ENCODE measurements around the gene PRR15L. TPM values are rescaled to one million over a fixed set of nuclear protein-coding genes. Genes with fewer than 3 reads are reported as not detected.
"Not testable (repeated sequence)": the region's sequence is repeated elsewhere in the genome, so short reads cannot be mapped to it uniquely, and the experiment has no call there.

Gene PRR15L
- total RNA-seq, 1 donor from 2014 or later = not detected

- intact Hi-C loops (cut with micrococcal nuclease) = no loop called here
These were observed 31.5 kb upstream of the PRR15L start for GRCh38 chr17:47989159-47989558.

GRCh38 chr17:47988445-47988844 is 30.8 kb upstream of the PRR15L start:
- intact Hi-C loops (cut with micrococcal nuclease) = not testable (repeated sequence)

DNA sequence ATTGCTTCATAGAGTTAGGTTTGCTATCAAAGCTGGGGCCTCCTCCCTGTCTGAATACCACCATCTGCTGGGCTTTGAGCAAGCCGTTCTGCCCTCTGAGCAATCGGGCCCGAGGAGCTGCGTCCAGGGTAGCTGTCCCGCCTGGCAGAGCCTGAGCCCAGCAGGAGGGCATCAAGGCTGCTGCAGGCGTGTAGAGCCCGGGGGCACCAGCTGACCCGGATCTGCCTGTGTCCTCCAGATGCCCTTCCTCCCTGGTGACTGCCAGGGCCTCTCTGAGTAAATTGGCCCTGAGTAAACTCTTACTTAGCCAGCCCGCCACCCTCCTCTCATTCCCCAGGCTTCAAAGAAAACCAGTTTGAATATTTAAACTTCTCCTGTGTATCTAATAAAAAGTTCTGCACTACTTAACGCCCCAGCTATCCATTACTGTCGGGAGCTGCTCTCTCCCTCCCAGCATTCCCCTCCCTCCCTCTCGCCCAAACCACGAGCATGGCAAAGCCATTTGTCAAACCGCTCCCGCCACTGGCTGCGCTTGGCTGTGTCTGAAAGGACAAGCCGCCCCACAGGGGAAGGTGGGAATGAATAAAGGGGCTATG is 29.7 kb upstream of the PRR15L start:
- intact Hi-C loops (cut with micrococcal nuclease) = no loop called here

DNA sequence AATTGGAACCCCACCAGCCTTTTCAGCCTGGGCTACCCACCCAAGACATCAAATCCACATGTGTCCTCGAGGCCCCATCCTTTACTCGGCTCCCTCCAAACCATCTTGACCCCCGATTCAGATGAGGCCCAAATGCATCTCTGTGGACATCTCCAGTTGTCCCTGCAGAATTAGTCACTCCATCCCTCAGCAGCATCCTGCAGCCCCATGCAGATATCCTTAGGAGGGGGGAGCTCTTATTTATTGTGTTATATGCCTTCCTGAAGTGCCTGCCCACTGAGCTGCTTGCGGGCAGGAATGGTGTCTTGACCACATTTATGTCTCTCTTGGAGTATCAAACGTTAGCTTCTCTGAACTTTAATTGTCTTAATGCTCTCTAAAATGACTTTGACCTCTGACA is 28.8 kb upstream of the PRR15L start:
- intact Hi-C loops (cut with micrococcal nuclease) = no loop called here

DNA sequence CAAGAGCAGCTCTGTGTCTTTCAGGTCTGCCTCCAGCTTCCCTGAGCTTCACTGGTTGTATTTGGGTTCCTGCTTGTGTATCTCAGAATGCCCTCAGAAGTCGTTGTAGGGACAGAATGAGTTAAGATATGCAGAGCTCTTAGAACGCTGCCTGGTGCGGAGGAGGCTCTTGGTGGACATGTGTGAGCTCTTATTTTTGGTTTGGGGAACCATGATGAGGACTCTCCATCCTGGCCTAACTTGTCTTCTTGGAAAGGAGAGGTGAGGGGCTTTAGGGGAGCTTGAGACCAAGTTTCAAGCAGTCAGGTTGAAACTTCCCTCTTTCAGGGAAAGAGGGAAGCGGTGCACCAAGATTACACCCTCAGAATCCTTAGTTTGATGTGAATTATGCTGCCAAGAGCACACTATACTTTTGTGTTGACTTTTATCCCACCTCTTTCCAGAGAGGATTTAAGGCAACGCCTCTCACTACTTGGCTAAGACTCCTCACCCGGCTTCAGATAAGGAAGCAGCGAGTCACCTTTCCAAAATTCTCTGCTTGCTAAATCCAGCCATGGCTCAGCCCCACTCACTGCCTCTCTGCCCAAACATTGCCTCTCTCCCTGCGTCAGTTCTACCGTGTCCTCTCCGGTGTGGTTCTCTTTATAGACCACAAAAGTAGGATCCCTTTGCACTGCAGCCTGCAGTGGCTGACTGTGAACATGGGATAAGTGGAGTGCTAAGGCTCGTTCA is 26.0 kb upstream of the PRR15L start:
- intact Hi-C loops (cut with micrococcal nuclease) = no loop called here

GRCh38 chr17:47982645-47983390 is 25.1 kb upstream of the PRR15L start:
- intact Hi-C loops (cut with micrococcal nuclease) = no loop called here

GRCh38 chr17:47982091-47982617 is 24.5 kb upstream of the PRR15L start:
- intact Hi-C loops (cut with micrococcal nuclease) = no loop called here

- intact Hi-C loops (cut with micrococcal nuclease) = no loop called here
These were observed 23.8 kb upstream of the PRR15L start for GRCh38 chr17:47981462-47981861.

DNA sequence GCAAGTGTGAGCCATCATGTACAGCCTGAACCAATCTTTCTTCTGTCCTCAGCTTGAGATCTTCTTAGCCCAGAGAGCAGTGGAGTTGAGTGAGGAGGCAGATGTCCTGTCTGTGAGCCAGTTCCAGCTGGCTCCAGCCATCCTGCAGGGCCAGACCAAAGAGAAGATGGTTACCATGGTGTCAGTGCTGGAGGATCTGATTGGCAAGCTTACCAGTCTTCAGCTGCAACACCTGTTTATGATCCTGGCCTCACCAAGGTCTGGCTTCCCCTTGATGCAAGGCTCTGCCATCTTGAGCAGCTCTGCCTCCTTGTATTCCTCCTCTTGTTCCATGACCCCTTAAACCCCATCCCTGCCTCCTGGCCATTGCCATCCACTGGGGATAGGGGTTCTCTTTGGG is 22.9 kb upstream of the PRR15L start:
- intact Hi-C loops (cut with micrococcal nuclease) = no loop called here

DNA sequence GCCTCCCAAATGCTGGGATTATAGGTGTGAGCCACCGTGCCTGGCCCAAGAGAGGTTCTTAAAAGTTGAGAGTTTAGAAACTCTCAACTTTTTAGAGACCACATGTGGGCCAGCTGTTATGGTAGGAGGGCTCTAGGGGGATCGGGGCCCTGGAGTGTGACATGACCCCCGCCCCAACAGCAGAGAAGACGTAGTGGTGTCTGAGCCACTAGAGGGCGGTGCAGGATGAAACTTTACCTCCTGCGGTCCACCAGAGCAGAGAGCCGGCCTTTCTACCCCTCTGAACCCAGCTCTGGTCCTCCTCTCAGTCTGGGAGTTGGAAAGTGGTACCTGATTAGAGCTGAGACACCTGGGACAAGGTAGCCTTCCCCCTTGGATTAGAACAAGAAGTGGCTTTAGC is 20.6 kb upstream of the PRR15L start:
- intact Hi-C loops (cut with micrococcal nuclease) = loop anchor here (2.0 kb wide), 1 partner anchor 38 kb away; no protein-coding TSS in a partner anchor

DNA sequence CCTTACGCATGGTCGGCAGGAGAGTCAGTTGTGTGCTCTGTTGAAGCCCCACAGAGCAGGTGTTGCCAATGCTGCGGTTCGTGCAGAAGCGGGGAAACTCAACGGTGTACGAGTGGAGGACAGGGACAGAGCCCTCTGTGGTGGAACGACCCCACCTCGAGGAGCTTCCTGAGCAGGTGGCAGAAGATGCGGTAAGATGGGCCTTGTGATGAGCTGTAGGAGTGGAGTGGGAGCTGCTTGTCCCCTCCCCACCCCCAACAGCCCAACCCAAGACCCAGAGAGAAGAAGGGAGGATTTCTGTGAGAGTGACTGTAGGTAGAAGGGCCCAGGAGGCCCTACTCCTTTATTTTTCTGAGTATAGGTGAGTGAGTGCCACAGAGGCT is 18.1 kb upstream of the PRR15L start:
- intact Hi-C loops (cut with micrococcal nuclease) = no loop called here

- intact Hi-C loops (cut with micrococcal nuclease) = no loop called here
These were observed 17.6 kb upstream of the PRR15L start for GRCh38 chr17:47975189-47975822.

GRCh38 chr17:47973541-47973940 is 15.9 kb upstream of the PRR15L start:
- intact Hi-C loops (cut with micrococcal nuclease) = no loop called here

GRCh38 chr17:47970725-47971499 is 13.2 kb upstream of the PRR15L start, which contains the start of gene CDK5RAP3:
CDK5RAP3 (plus strand) TSS chr17:47971113; CDS start chr17:47971147, 34 bp downstream.
- intact Hi-C loops (cut with micrococcal nuclease) = loop anchor here (1.0 to 2.0 kb wide), 7 partner anchors 22 to 130 kb away; partner anchors contain the start of genes CBX1, NFE2L1, PNPO and SP2

- intact Hi-C loops (cut with micrococcal nuclease) = loop anchor here (1.0 to 2.0 kb wide), 7 partner anchors 21 to 131 kb away; partner anchors contain the start of genes CBX1, NFE2L1, PNPO and SP2
These were observed 12.4 kb upstream of the PRR15L start for GRCh38 chr17:47969930-47970724.

GRCh38 chr17:47968836-47969235 is 11.2 kb upstream of the PRR15L start:
- intact Hi-C loops (cut with micrococcal nuclease) = no loop called here

GRCh38 chr17:47967607-47968252 is 10.0 kb upstream of the PRR15L start:
- intact Hi-C loops (cut with micrococcal nuclease) = no loop called here

DNA sequence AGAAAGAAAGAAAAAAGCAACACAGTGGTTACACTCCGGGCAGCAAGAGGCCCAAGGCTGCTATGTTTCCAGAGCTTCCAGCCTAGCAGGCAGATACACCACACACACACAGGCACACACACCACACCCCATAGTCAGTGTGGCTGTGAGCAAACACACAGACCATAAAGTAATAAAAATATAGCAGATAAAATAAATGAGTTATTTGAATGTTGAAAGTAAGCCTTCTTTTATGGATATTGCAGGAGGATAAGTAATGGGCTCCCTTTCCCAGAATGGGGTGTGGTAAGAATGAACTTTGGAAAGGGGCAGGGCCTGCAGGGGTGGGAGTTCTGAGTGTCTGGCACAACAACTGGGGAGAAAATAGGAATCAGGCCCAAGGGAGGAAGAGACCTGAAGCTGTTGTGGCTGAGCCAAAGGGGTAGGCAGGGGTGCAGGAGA is 8.4 kb upstream of the PRR15L start:
- intact Hi-C loops (cut with micrococcal nuclease) = no loop called here

GRCh38 chr17:47964856-47965255 is 7.2 kb upstream of the PRR15L start:
- intact Hi-C loops (cut with micrococcal nuclease) = no loop called here

Data from T-helper 2 cell treated with Interferon-gamma antibody and Interleukin-4, amounts not matched to agents 100 ng/mL and 5 ng/mL, for 36 hours (primary cell).